ENCODE results near the gene GRIK2.

GRIK2 gene

DNA sequence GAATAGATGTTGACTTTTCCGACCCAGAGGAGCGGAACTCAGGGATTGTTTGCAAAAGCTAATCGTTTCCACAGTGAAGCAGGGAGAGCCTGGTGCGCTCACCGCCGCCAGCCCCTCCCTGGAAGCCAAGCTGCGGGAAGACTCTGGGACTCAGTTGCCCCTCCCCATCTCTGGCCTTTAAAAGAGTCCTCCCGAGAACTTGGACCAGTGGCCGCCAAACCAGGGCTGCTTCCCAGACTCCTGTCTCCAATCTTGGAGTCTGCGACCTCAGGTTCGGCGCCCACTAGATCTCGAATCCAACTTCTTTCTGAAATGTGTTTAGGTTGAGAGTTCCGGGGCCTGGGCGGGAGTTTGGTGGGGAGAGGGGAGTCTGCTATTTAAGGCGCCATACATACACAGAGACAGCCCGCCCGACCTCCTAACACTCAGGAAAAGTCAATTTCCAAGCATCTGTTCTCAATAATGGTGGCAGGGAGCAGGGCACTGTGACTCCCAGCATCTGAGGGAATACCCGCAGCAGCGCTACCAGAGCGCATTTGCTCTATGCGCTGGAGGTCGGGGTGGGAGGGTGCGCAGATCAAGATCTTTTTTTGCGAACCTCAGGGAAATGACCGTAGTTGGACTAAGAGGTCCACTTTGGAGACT lies 800 bp upstream of the GRIK2 start:
- H3K4me1 Mint-ChIP-seq = no peaks in the 10 kb centered on the region
- no peaks in the 10 kb centered on the region for H3K36me3 Mint-ChIP-seq (ENCODE audit: insufficient read depth)
- DNase-seq (ENCODE audit: low spot score in 2 of 2) = no peak
- no peak overlapping the region for H3K27ac Mint-ChIP-seq (ENCODE audit: low read depth)
- peaks cover 44% of the 10 kb centered on the region for H3K27me3 Mint-ChIP-seq
- ATAC-seq (replicated peaks; ENCODE audit: extremely low read depth, poor library complexity, severe bottlenecking) = no peak
- H3K4me3 Mint-ChIP-seq = no peak overlapping the region
- no peaks in the 10 kb centered on the region for H3K9me3 Mint-ChIP-seq

- Mint-ChIP-seq H3K9me3 (no peaks in the 10 kb centered on the region), H3K36me3 (ENCODE audit: insufficient read depth) (peaks cover 2% of the 10 kb centered on the region), H3K27me3 (peaks cover 52% of the 10 kb centered on the region), H3K4me3 (no peak overlapping the region), H3K4me1 (no peaks in the 10 kb centered on the region), H3K27ac (ENCODE audit: low read depth) (no peak overlapping the region)
- DNase-seq (ENCODE audit: low spot score in 2 of 2) (no peak), ATAC-seq (replicated peaks; ENCODE audit: extremely low read depth, poor library complexity, severe bottlenecking) (no peak)
Measured at GRCh38 chr6:101393829-101394251, 332 bp downstream of the GRIK2 start.

GRCh38 chr6:101394936-101395335 lies 1.4 kb downstream of the GRIK2 start:
- ATAC-seq (replicated peaks; ENCODE audit: extremely low read depth, poor library complexity, severe bottlenecking) (no peak), DNase-seq (ENCODE audit: low spot score in 2 of 2) (no peak)
- Mint-ChIP-seq H3K27me3 (peaks cover 62% of the 10 kb centered on the region), H3K4me3 (no peak overlapping the region), H3K4me1 (no peaks in the 10 kb centered on the region), H3K9me3 (no peaks in the 10 kb centered on the region), H3K36me3 (ENCODE audit: insufficient read depth) (peaks cover 2% of the 10 kb centered on the region), H3K27ac (ENCODE audit: low read depth) (no peak overlapping the region)

DNA sequence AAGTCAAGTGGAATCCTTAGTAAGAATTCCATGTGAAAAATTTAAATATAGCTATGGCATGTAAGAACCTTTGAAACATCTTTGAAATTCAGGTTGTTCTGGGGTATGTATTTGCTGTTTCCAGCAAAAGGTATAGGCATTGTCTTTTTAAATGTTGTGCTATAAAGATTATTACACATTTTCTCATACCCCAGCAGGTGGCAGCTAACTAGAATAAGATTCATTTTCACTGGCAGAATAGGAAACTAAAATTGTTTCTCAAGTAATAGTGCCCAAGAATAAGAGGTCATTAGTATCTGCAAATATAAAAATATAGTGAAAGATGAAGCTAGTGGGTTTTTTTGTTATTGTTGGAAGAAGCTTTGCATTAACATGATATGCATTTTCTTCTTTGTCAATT lies 1.8 kb downstream of the GRIK2 start:
- no peak overlapping the region for H3K4me3 Mint-ChIP-seq
- ATAC-seq (replicated peaks; ENCODE audit: extremely low read depth, poor library complexity, severe bottlenecking) (no peak), DNase-seq (ENCODE audit: low spot score in 2 of 2) (no peak)
- H3K27ac Mint-ChIP-seq (ENCODE audit: low read depth) = no peak overlapping the region
- H3K9me3 Mint-ChIP-seq = no peaks in the 10 kb centered on the region
- H3K36me3 Mint-ChIP-seq (ENCODE audit: insufficient read depth) = peaks cover 2% of the 10 kb centered on the region
- peaks cover 62% of the 10 kb centered on the region for H3K27me3 Mint-ChIP-seq
- H3K4me1 Mint-ChIP-seq = no peaks in the 10 kb centered on the region

- DNase-seq (ENCODE audit: low spot score in 2 of 2) = no peak
- no peak overlapping the region for H3K4me3 Mint-ChIP-seq
- peaks cover 2% of the 10 kb centered on the region for H3K36me3 Mint-ChIP-seq (ENCODE audit: insufficient read depth)
- H3K27ac Mint-ChIP-seq (ENCODE audit: low read depth) = no peak overlapping the region
- H3K9me3 Mint-ChIP-seq = no peaks in the 10 kb centered on the region
- H3K27me3 Mint-ChIP-seq = peaks cover 62% of the 10 kb centered on the region
- H3K4me1 Mint-ChIP-seq = no peaks in the 10 kb centered on the region
- no peak for ATAC-seq (replicated peaks; ENCODE audit: extremely low read depth, poor library complexity, severe bottlenecking)
Measured at GRCh38 chr6:101396548-101397173, 3.2 kb downstream of the GRIK2 start.

DNA sequence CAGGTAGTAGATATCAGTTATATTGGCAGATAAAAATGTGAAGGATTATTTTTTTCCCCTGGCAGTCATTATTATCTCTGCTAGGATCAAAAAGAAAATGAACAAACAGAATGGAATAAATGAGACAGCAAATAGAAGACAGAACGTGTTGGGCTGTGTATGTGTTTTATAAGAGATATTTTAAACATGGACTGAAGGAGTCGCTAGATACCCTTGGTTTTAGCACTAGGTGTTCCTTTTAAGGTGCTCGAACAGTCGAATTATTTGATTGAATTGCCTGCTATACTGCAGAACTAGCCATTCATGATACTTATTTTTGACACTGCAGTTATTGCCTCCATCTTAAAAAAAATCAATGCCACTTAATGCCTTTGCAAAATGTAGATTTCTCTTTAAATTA lies 3.7 kb downstream of the GRIK2 start:
- Mint-ChIP-seq H3K36me3 (ENCODE audit: insufficient read depth) (peaks cover 2% of the 10 kb centered on the region), H3K27me3 (peaks cover 63% of the 10 kb centered on the region), H3K4me1 (no peaks in the 10 kb centered on the region), H3K4me3 (no peak overlapping the region), H3K27ac (ENCODE audit: low read depth) (no peak overlapping the region), H3K9me3 (peaks cover 4% of the 10 kb centered on the region)
- DNase-seq (ENCODE audit: low spot score in 2 of 2) = no peak
- no peak for ATAC-seq (replicated peaks; ENCODE audit: extremely low read depth, poor library complexity, severe bottlenecking)

- H3K4me3 Mint-ChIP-seq = no peak overlapping the region
- ATAC-seq (replicated peaks; ENCODE audit: extremely low read depth, poor library complexity, severe bottlenecking) (no peak), DNase-seq (ENCODE audit: low spot score in 2 of 2) (no peak)
Measured at GRCh38 chr6:101398716-101399615, 5.5 kb downstream of the GRIK2 start.

GRCh38 chr6:101399616-101400162 lies 6.2 kb downstream of the GRIK2 start:
- Mint-ChIP-seq H3K36me3 (ENCODE audit: insufficient read depth) (peaks cover 2% of the 10 kb centered on the region), H3K4me3 (no peak overlapping the region), H3K27ac (ENCODE audit: low read depth) (no peak overlapping the region), H3K27me3 (peaks cover 54% of the 10 kb centered on the region), H3K4me1 (no peaks in the 10 kb centered on the region), H3K9me3 (peaks cover 6% of the 10 kb centered on the region)
- ATAC-seq (replicated peaks; ENCODE audit: extremely low read depth, poor library complexity, severe bottlenecking) (no peak), DNase-seq (ENCODE audit: low spot score in 2 of 2) (no peak)

More at GRCh38 chr6:101398716-101399615, 5.5 kb downstream of the GRIK2 start:
- peaks cover 61% of the 10 kb centered on the region for H3K27me3 Mint-ChIP-seq
- H3K9me3 Mint-ChIP-seq = peaks cover 6% of the 10 kb centered on the region
- no peak overlapping the region for H3K27ac Mint-ChIP-seq (ENCODE audit: low read depth)
- H3K36me3 Mint-ChIP-seq (ENCODE audit: insufficient read depth) = peaks cover 2% of the 10 kb centered on the region
- H3K4me1 Mint-ChIP-seq = no peaks in the 10 kb centered on the region

DNA sequence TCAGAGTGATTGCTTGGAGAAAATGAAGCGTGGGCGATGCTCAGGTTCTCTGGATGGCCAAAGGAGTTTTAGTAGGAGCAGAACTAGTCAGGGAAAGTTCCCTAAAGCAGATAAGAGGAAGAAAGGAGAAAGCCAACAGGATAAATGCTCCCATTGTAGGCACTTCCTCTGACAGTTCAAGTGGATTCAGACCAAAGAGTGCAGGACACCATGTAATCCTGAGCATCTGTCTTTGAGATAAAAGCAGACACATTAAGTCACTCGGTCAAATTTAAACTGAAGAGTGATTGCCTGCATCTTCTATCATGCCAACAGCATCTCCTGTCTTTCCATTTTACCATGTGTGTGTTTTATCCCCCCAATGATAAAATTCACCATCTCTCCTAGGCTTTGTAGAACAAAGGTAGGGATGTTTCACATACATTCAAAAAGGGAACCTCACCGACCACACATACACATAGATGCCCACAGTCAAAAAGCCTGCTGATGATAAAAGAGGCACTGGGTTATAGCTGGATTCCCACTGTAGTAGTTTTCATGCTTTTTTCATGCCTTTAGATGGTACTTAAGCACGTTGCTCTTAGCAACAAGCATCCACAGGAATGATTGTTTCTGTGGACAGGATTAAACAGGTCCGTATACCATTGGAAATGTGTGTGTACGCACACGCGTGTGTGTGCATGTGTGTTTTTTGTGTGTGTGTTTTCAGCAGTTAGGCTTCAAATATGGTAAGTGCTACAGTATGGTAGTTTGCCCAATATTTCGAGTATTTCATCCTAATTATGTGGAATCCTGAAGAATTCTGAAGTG lies 7.0 kb downstream of the GRIK2 start:
- Mint-ChIP-seq H3K9me3 (peaks cover 6% of the 10 kb centered on the region), H3K27ac (ENCODE audit: low read depth) (no peak overlapping the region), H3K36me3 (ENCODE audit: insufficient read depth) (peaks cover 2% of the 10 kb centered on the region), H3K4me1 (no peaks in the 10 kb centered on the region), H3K4me3 (no peak overlapping the region), H3K27me3 (peaks cover 54% of the 10 kb centered on the region)
- DNase-seq (ENCODE audit: low spot score in 2 of 2) (no peak), ATAC-seq (replicated peaks; ENCODE audit: extremely low read depth, poor library complexity, severe bottlenecking) (no peak)

DNA sequence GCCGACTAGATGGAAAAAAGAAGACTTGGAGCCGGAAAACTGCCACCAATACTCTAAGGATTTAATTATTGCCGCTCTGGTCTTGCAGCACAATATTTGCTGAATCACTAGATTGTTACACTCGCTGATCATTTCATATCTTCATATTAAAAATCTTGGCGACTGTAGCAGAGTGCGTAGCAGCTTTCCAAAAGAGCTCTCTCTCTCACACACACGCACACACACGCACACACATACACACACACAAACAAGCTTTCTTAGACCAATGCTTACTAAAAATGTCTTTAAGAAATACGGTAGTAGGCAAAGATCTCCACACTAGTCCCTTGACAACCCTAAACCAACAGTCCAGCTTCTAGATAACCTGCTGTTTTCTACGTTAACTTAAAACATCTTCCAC lies 7.7 kb downstream of the GRIK2 start:
- Mint-ChIP-seq H3K4me3 (no peak overlapping the region), H3K4me1 (no peaks in the 10 kb centered on the region), H3K27ac (ENCODE audit: low read depth) (no peak overlapping the region), H3K9me3 (peaks cover 6% of the 10 kb centered on the region), H3K27me3 (peaks cover 54% of the 10 kb centered on the region), H3K36me3 (ENCODE audit: insufficient read depth) (peaks cover 2% of the 10 kb centered on the region)
- ATAC-seq (replicated peaks; ENCODE audit: extremely low read depth, poor library complexity, severe bottlenecking) (no peak), DNase-seq (ENCODE audit: low spot score in 2 of 2) (no peak)

DNA sequence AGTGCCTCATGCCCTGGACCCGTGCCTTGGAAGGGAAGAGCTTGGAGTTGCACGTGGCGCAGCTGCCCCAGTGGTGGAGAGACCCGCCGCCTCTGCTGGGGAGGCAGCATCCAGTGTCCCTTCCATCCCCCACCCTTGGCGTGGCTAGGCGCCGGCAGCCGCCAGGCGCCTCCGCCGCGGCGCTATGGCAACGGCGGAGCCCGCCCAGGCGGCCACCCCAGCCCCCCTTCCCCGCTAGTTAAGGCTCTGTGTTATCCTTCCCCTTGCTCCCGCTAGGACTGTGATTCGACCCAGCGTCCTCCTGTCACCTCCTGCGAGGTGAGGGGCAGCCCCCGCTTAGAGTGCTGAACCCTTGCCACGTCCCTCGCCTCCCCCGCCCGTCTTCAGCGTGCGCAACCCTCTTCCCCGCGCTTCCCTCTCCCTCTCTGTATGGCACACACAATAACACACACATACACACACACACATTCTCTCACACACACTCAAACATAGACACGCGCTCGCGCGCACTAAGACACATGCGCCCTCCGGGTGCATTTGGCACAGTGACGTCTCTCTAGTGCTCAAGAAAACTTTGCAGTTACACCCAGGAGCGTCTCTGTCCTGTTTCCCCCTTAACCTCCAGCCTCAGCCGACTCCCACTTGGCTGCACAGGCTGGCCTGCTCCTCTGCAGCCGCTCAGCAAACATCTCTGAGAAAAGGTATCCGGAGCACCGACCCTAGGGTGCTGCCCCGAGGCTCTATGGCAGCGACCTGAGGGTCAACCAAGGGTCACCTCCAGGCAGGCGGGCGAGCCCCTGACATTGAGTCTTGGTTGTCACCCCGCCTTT lies 8.5 kb downstream of the GRIK2 start:
- no peak overlapping the region for H3K27ac Mint-ChIP-seq (ENCODE audit: low read depth)
- no peak for DNase-seq (ENCODE audit: low spot score in 2 of 2)
- H3K4me3 Mint-ChIP-seq = no peak overlapping the region
- H3K4me1 Mint-ChIP-seq = no peaks in the 10 kb centered on the region
- peaks cover 54% of the 10 kb centered on the region for H3K27me3 Mint-ChIP-seq
- no peak for ATAC-seq (replicated peaks; ENCODE audit: extremely low read depth, poor library complexity, severe bottlenecking)
- H3K9me3 Mint-ChIP-seq = peaks cover 6% of the 10 kb centered on the region
- H3K36me3 Mint-ChIP-seq (ENCODE audit: insufficient read depth) = peaks cover 2% of the 10 kb centered on the region
